RWPE2 (cell line): ENCODE data around the gene KCNG4.

Experiments used
- ATAC-seq: fragments of 200-7000 bp; cut with Tn5 transposase; 3 replicates; pipeline ENCODE4 v1.9.1; 2021; ENCODE audit warnings: low read depth
- DNase-seq: peaks from one replicate; pipeline ENCODE4 v3.0.0-alpha.2; 2020; ENCODE audit warnings: low spot score
- H3K27ac ChIP-seq: fragments of 450-650 bp; 2 replicates; pipeline ENCODE4 v1.5.1; 2017; ENCODE audit warnings: mild to moderate bottlenecking; ENCODE audit not compliant: poor library complexity, severe bottlenecking
- H3K27me3 ChIP-seq: fragments of 250-450 bp; sonication (Bioruptor Pico); 2 replicates; pipeline ENCODE4 v1.5.1; 2021; ENCODE audit warnings: mild to moderate bottlenecking, moderate library complexity; ENCODE audit not compliant: insufficient read depth, poor library complexity, severe bottlenecking
- H3K36me3 ChIP-seq: fragments of 250-450 bp; sonication (Bioruptor Pico); 2 replicates; pipeline ENCODE4 v1.5.1; 2020; ENCODE audit warnings: low read depth, mild to moderate bottlenecking, moderate library complexity
- H3K4me1 ChIP-seq: fragments of 250-450 bp; sonication (Bioruptor Pico); 2 replicates; pipeline ENCODE4 v1.5.1; 2021; ENCODE audit warnings: mild to moderate bottlenecking, moderate library complexity; ENCODE audit not compliant: insufficient read depth, poor library complexity, severe bottlenecking
- H3K4me3 ChIP-seq: fragments of 250-450 bp; sonication (Bioruptor Pico); 2 replicates; pipeline ENCODE4 v1.5.1; 2021; ENCODE audit warnings: mild to moderate bottlenecking, moderate library complexity; ENCODE audit not compliant: severe bottlenecking
- H3K9me3 ChIP-seq: fragments of 250-450 bp; sonication (Bioruptor Pico); 2 replicates; pipeline ENCODE4 v1.5.1; 2021; ENCODE audit warnings: mild to moderate bottlenecking, moderate library complexity; ENCODE audit not compliant: severe bottlenecking
- TF ChIP-seq, protein P1 (sequence below): fragments of 450-650 bp; IDR thresholded peaks from one replicate; pipeline ENCODE4 v1.5.1; 2017; ENCODE audit warnings: mild to moderate bottlenecking, moderate library complexity; ENCODE audit not compliant: poor library complexity, severe bottlenecking

Gene KCNG4

GRCh38 chr16:84199097-84199496 lies 40.7 kb downstream of the KCNG4 start:
- DNase-seq, result no peak
- TF ChIP-seq, protein P1, sequence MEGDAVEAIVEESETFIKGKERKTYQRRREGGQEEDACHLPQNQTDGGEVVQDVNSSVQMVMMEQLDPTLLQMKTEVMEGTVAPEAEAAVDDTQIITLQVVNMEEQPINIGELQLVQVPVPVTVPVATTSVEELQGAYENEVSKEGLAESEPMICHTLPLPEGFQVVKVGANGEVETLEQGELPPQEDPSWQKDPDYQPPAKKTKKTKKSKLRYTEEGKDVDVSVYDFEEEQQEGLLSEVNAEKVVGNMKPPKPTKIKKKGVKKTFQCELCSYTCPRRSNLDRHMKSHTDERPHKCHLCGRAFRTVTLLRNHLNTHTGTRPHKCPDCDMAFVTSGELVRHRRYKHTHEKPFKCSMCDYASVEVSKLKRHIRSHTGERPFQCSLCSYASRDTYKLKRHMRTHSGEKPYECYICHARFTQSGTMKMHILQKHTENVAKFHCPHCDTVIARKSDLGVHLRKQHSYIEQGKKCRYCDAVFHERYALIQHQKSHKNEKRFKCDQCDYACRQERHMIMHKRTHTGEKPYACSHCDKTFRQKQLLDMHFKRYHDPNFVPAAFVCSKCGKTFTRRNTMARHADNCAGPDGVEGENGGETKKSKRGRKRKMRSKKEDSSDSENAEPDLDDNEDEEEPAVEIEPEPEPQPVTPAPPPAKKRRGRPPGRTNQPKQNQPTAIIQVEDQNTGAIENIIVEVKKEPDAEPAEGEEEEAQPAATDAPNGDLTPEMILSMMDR, result no peak
- no peaks in the 10 kb centered on the region for H3K36me3 ChIP-seq
- H3K4me3 ChIP-seq, result no peak overlapping the region
- H3K27me3 ChIP-seq, result no peaks in the 10 kb centered on the region
- no peak for ATAC-seq
- H3K9me3 ChIP-seq, result no peaks in the 10 kb centered on the region
- H3K27ac ChIP-seq, result no peak overlapping the region
- H3K4me1 ChIP-seq, result peaks cover 10% of the 10 kb centered on the region

GRCh38 chr16:84198401-84198800 lies 41.4 kb downstream of the KCNG4 start:
- H3K4me3 ChIP-seq, result no peak overlapping the region
- no peak for DNase-seq
- TF ChIP-seq, protein P1, result no peak
- no peaks in the 10 kb centered on the region for H3K27me3 ChIP-seq
- H3K36me3 ChIP-seq, result no peaks in the 10 kb centered on the region
- peak; percentile 69 for ATAC-seq
- peaks cover 10% of the 10 kb centered on the region for H3K4me1 ChIP-seq
- H3K9me3 ChIP-seq, result no peaks in the 10 kb centered on the region
- no peak overlapping the region for H3K27ac ChIP-seq

GRCh38 chr16:84197466-84198128 lies 42.2 kb downstream of the KCNG4 start:
- H3K4me1 ChIP-seq, result peaks cover 10% of the 10 kb centered on the region
- TF ChIP-seq, protein P1, result no peak
- no peaks in the 10 kb centered on the region for H3K9me3 ChIP-seq
- ATAC-seq (no peak), DNase-seq (no peak)
- no peaks in the 10 kb centered on the region for H3K36me3 ChIP-seq
- H3K27me3 ChIP-seq, result no peaks in the 10 kb centered on the region
- H3K27ac ChIP-seq, result no peak overlapping the region
- no peak overlapping the region for H3K4me3 ChIP-seq

GRCh38 chr16:84196727-84197394 lies 43.0 kb downstream of the KCNG4 start:
- H3K27me3 ChIP-seq, result no peaks in the 10 kb centered on the region
- no peak overlapping the region for H3K27ac ChIP-seq
- DNase-seq, result no peak
- no peaks in the 10 kb centered on the region for H3K9me3 ChIP-seq
- TF ChIP-seq, protein P1, result no peak
- ATAC-seq, result peak; percentile 60
- H3K36me3 ChIP-seq, result no peaks in the 10 kb centered on the region
- H3K4me1 ChIP-seq, result peaks cover 10% of the 10 kb centered on the region
- no peak overlapping the region for H3K4me3 ChIP-seq

- Histone ChIP-seq H3K9me3 (no peaks in the 10 kb centered on the region), H3K27me3 (no peaks in the 10 kb centered on the region), H3K27ac (no peak overlapping the region), H3K4me3 (no peak overlapping the region), H3K36me3 (no peaks in the 10 kb centered on the region), H3K4me1 (peaks cover 10% of the 10 kb centered on the region)
- TF ChIP-seq, protein P1, result no peak
- no peak for DNase-seq
- no peak for ATAC-seq
Measured at GRCh38 chr16:84196101-84196500, 43.7 kb downstream of the KCNG4 start.
